HG02798 (cell line): ENCODE data around the gene CPE.

ENCODE experiments used
- ATAC-seq: cut with Tn5 transposase; IDR thresholded peaks from one replicate; pipeline ENCODE4 v1.9.1; 2021; ENCODE audit warnings: mild to moderate bottlenecking; ENCODE audit not compliant: unreplicated experiment, poor library complexity

CPE gene

DNA sequence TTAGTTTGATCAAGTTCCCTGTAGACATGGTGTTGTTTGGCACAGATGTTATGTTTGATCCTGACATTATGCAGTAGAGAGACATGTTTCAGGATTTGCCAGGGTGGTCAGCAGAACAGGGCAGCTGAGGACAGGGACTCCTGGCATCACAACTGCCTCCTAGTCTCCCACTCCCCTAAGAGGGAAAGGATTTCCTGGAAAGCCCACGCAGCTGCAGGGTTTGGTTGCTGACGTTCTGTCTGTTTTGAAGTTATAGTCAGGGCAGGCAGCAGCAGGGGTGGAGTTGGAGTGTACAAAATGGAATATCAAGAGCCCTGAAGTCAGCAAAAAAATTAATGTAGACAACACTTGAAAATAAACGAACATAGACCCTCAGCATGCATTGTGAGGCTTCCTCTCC, 125.4 kb downstream of the CPE start:
- ATAC-seq = no peak

DNA sequence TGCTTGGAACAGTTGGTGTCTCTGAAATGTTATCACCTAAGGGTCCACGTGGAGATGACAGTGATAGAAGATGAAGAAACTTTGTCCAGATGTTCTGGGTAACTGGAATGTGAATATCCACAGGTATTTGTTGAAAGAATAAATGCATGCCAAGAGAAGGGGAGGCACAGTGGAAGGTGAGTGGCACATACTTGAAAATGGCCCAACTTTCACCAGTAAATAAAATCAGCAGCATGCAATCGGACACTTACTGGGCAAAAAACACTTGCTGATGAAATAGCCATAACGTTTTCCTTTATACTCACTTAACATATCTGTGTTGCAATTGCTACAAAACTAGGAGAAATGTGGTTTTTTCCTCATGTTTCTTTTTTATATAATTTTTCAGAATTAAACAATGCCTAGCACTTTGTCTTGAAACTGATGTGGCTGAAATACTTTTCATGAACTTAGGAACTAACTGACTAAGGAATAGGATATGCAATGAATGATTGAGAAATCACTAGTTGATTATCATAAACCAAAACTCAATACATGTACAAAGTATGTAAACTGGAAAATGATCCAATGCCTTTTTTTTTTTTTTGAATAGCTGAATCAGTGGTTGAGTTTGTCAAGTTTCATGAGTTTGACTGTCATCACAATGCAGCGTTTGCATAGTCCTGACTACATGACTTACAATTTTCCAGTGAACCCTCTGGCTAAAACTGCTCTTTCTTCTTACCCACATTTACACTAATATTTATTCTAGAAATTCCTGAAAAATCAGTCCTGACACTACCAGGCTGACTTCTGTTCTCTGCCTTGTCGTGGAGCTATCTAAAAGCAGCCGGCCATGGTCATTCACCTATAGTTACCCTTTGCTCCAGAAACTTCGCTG, 127.4 kb downstream of the CPE start:
- no peak for ATAC-seq

DNA sequence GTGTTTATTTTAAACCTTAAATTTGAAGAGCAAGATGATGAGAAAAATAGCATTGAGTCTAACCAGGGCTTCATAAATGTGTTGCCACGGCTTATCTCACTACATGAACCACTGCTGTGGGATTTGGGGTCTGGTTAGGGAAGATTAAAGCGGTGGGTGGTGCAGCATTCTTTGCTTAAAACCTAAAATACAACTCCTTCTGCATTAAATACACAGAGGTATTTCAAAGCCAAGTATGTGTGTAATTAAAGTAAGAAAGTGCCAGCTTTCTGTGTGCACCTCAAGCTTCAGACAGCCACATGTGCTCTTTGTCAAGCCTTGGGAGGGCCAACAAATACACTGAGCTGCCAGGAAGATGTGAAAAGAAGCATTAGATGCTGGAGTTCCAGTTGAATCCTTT, 128.0 kb downstream of the CPE start:
- no peak for ATAC-seq

DNA sequence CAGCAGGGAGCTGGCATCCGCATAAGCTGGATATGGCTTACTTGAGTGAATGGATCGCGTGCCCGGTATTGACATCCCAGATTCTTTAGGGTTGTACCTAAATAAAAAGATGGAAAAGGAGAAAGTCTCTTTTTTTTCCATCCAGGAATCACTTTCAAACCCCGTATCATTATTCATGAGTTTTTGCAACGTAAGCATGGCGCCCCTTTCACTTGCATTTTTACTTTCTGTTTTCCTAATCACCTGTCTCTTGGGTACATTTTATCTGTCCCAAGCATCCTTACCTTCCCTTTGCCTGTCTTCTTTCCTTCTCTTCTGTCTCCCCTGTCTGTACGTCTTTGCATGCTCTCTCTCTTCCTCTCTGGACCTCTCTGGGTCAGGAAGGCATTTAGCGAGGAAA, 128.6 kb downstream of the CPE start:
- no peak for ATAC-seq

DNA sequence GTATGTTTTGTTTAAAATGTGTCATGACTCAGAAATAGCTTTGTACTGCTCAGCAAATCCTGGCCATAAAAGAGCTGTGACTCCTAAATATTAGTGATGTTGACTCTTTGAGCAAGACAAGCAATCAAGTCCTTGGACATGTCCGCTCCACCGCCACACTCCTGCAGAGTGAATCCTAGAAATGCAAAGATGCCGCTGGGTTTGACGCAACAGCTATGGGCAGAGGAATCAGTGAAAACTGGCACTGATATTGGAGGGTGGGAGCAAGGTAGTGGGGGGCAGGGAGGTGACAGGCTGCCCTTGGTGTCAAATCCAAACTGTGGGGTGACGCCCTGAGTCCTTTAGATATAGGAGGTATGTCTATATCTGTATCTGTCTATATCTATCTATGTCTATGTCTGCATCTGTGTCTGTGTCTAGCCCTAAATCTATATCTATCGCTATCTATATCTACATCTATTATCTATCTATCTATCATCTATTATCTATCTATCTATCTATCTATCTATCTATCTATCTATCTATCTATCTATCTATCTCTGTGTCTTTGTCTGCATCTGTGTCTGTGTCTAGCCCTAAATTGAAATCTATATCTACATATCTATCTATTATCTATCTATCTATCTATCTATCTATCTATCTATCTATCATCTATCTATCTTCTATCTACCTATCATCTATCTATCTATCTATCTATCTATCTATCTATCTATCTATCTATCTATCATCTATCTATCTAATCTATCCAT, 129.7 kb downstream of the CPE start:
- ATAC-seq = no peak

DNA sequence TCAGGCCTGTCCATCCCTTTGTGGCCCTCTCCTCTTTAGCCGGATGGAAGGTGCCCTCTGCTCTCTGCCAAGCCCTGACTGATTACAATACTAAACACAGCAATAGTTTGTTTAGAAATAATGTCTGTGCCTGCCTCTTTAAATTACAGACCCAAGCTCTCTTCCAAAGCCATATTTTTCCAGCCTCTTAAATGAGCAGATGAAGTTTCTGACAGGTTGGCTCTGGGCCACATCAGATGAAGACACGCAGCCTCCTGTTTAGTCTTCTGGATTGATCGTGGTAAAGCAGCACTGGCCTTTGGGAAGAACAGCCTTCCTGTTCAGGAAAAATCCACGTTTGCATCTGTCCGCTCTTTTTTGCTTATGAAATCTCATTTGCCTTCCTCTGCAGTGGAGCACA, 133.6 kb downstream of the CPE start:
- ATAC-seq = no peak

DNA sequence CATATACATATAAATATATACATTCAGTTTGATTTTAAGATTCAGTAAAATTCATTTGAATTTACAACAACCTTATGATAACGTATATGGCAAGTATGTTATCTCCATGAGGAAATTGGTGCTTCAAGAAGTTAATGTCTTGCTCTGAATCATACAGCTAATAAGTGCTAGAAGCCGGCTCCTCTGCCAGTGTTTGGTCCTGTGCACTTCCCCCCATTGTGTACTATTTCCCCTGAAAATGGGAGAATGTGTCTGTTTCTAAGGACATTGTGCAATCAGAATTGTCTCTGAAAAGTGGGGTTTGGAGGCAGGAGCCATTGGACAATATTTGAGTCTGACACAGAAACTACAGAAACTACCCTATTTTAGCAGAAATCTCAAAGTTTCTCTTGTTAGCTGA, 135.9 kb downstream of the CPE start:
- no peak for ATAC-seq

DNA sequence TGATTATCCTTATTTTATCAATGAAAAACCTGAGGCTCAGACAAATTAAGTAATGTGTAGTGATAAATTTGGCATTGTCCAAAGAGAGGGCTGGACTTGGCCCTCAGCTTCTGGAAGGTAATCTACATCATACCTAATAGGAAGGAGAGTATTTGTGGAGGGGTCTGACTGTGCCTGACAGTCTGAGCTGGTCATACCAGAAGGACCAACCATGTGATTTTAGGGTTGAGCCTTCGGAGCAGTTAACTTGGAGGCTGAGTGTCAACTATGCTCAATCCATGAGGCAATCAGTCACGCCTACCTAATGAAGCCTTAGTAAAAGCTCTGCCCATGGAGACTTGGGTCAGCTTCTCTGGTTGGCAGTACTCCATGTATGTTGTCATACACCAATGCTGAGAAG, 136.4 kb downstream of the CPE start:
- no peak for ATAC-seq

DNA sequence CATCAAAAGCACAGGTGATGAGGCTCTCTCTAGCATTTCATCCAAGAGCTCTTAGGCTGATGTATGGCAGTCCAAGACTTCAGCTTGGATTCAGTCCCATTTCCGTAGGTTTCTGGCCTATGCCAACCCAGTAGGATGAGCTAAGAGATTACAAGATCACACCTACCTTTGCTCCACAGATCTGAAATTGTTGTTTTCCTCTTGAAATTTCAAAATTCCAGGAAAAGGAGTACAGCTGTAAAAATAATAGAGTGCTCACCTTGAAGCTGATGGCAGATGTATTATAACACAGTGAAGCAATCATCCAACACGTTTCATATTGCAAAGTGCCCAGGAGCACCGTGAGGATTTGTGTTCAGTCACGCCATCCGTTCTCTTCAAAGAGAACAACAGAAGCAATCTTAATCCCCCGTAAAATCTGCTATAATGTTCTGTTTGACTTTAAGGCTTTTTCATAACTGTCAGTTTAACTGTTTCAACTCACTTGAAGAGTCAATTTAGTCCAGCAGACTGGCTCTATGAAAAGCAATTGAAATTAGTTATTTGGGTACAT, 137.5 kb downstream of the CPE start:
- no peak for ATAC-seq

DNA sequence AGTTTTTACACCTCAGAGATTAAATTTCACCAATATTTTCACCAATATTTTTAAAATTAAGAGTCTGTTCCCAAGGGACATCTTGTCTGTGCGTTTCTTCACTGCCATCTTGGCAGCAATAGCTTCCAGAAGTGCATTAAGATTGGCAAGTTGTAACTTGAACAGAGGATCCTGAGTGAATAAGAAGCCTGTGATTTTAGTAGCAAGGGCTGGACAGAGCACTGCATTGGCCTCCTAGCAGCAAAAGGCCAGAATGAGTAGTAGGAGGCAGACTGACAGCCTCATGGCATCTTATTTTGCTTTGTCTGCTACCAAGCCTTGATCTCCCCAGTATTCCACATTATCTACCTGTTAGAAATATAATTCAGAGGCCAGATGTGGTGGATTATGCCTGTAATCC, 138.4 kb downstream of the CPE start:
- ATAC-seq = no peak

DNA sequence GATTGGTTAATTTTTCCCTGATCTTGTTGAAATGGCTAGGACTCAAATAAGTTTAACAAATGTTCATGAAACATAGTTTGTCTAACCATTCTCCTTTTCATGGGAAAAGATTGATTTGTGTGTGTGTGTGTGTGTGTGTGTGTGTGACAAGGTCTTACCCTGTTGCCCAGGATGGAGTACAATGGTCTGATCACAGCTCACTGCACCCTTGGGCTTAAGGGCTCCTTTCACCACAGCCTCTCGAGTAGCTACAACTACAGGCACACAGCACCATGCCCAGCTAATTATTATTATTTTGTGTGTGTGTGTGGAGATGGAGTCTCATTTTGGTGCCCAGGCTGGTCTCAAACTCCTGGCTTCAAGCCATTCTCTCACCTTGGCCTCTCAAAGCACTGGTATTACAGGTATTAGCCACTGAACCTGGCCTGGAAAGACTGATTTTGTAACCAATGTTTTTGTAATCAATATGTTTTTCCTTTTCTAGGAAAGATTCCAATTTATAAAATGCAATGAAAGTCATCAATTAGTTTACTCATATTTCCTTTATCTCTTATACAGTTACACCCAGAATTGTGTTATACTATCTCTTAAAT, 139.3 kb downstream of the CPE start:
- ATAC-seq = no peak

DNA sequence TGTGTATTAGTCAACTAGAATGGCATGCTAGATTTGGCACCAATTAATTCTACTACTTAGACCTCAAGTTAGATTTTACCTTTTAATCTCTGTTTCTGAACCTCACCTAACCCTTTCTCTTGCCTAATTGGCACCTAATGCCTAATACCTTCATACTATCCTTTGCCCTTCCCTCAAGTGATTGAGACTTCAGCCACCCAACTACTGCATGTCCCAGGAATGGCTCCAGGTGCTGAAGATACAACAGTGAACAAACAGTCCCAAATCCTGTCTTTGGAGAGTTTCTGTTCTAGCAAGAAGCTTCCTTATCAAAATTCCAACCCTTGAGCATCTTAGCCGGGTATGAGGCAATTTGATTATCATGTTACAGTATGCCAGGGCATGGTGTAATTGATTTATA, 139.9 kb downstream of the CPE start:
- no peak for ATAC-seq

DNA sequence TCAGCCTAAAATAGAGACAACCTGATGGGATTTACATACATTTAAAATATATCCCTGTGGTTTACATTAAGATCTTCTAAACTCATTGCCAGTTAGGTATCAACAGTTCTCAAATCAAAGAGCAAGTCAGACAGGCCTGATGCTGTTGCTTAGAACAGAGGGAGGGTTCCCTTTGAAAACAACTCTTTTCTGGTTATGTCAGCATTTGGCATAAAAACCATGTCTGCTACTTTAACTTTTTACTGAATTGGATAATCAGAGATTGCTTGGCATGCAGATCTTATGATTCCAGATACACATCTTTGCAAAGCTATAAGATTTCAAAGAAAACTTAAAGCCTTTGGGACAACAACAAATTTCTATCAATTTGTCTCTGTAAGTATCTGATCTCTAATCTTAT, 140.8 kb downstream of the CPE start:
- no peak for ATAC-seq

DNA sequence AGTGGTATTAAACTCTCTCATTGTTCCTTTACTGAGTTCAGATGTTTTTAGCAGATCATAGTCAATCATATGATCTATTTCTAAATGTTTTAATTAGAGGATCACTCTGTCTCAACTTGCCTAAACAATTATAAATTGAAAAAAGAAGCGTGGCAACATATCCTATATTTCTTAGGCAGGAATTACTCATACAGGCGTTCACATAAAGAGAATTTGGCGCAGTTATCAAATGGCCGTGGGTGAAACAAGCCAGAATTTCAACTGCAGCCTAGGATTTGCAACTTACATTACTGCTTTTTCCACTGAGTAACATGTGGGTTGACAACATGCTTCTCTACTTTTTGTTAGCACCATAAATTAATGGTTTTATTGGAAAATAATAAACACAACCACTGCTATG, 141.3 kb downstream of the CPE start:
- no peak for ATAC-seq

DNA sequence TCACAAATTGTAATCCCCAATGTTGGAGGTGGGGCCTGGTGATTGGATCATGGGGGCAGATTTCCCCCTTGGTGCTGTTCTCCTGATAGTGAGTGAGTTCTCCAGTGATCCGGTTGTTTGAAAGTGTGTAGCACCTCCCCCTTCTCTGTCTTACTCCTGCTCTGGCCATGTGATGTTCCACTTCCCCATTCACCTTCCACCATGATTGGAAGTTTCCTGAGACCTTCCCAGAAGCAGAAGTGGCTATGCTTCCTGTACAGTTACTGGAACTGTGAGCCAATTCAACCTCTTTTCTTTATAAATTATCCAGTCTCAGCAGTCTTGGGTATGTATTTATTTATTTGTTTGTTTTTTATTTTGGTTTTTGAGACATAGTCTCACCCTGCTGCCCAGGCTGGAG, 143.2 kb downstream of the CPE start:
- no peak for ATAC-seq

DNA sequence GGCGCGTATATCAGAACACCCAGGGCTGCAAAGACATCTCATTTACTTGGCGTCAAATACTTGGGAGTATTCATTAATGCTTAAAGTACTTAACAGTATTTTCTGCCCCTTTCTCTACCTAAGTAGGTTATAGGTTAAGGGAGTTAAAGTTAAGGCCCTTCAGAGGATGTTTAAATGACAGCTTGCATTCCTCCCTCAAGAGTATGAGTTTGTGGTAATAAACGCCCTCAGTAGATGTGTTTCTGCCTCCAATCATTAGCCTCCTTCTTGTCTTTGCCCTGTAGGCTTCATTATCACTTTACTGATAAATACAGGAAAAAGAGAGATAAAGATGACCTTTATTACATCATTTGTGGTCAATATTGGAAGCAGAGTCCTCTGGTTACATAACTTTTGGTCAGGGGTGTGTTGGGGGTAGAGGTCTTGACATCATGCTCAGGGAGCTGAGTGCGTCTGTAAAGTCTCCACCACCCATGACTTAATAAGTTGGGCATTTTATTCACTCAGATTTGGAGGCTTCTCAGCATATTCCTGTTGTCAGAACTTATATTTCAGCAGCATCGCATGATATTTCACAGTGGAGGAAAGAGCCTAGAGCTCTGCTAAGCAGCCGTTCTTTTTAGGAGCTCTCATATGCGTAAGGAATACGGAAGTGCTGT, 145.9 kb downstream of the CPE start:
- no peak for ATAC-seq

DNA sequence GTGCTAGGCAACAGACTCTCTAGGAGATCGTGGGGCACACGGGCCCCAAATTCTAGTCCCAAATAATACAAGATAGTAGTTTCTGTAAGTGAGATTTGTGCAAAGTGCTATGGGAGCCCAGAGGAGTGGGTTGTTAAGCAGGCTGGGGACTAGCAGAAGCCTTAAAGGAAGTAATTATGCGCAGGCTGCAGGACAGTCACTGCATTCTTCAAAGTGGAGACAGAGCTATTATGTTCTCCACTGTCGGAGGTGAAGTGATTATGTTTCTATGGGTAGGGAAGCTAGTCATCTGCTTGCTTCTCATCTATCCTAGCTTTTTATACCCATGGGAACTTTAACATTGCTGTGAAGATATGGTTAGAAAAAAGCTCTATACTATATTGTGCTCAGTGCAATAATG, 154.2 kb downstream of the CPE start:
- no peak for ATAC-seq

DNA sequence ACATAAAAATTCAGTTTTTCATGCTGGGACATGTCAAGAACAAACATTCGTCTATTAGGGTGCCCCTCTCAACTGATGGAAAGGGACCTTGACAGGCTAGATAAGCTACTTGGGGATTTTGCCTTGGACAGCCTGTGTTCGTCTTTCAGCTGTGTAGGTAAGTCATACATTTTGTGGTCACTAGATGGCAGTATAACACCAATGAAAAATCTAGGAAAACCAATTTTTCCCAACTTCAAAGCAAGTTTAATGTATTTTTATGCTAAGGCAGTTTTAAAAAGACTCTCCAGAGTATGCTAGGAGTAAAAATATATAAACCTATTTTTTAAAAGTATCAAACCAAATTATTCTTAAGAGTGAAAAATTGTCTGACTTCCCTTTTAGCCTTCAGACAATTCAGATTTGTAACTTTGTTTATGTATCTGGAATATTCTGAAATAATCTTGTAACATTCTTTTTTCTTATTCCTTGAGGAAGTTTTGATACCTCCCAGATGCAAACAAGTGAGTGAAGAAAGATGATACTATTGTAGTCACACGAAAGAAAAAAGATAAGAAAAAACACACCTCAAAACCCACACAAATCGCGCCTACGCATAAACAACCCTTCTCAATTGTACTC, 158.3 kb downstream of the CPE start:
- peak; percentile 60 for ATAC-seq

DNA sequence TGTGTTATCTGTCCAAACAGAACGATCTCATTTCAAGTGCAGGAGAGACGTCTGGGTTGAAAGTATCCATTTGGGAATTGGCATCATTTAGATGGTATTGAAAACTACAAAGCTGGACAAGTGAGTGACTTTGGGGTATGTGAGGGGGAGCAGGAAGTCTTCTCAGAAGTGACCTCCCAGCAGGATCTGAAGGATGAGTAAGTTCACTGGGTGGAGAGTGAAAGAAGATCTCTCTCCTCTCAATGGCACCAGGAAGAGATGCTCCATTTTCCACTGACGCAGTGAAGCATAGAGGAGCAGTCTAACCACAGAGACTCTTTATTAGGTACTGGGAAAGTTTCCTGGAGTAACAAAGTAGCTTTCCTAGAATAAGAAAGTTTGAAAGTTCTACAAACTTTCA, 161.0 kb downstream of the CPE start:
- ATAC-seq = no peak

DNA sequence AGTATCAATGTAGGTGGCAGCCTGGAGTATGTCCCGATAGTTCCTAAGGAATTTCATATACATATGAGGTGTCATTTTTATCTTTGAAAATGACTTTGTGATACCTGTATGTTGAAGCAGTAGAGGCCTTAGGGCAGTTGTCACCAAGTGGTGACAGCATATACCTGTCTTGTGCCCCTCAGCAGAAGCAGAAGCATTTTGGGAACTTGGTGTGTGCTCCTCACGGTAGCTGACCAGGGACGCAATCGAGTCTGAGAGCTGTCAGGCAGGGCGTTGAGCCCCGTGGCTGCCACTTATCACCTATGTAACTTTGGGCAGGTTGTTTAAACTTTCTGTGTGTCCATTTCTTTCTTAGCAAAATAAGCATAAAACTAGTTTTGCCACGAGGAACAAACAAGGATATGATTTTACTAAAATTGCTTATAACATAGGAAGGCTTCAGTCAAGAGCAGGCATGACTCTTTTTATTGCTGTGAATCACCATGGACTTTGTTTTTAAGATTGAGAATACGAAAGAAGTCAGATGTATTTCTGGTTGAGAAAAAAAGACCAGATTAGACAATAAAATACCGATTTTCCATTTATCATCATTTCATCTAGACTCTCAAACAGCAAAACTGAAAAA, 161.5 kb downstream of the CPE start:
- no peak for ATAC-seq
